Amniotic stem cell (primary cell): ENCODE measurements around the gene ZBTB8B.
"Not testable (repeated sequence)": the region's sequence is repeated elsewhere in the genome, so short reads cannot be mapped to it uniquely, and the experiment has no call there.

Source experiments
- DNase-seq: peaks from one replicate; lab custom pipeline; 2025; lab: John Stamatoyannopoulos, UW

ZBTB8B gene

GRCh38 chr1:32464716-32465577, at the start of gene ZBTB8B:
TSS of gene ZBTB8B (plus strand) at chr1:32465072. CDS start at chr1:32470625, 5,553 bp downstream.
- DNase-seq: no peak

GRCh38 chr1:32421775-32422174, 43.1 kb upstream of the ZBTB8B start:
- DNase-seq: no peak

GRCh38 chr1:32426489-32427255, 38.2 kb upstream of the ZBTB8B start:
- DNase-seq: no peak

- no peak for DNase-seq
Observed at GRCh38 chr1:32427264-32427963, 37.5 kb upstream of the ZBTB8B start.

GRCh38 chr1:32431736-32432400, 33.0 kb upstream of the ZBTB8B start:
- no peak for DNase-seq

- DNase-seq: no peak
Observed at GRCh38 chr1:32438136-32438535, 26.7 kb upstream of the ZBTB8B start.

GRCh38 chr1:32438777-32439176, 26.1 kb upstream of the ZBTB8B start:
- DNase-seq: not testable (repeated sequence)

GRCh38 chr1:32441467-32441866, 23.4 kb upstream of the ZBTB8B start:
- not testable (repeated sequence) for DNase-seq

GRCh38 chr1:32447469-32448185, 17.2 kb upstream of the ZBTB8B start:
- DNase-seq: peak; percentile 41

GRCh38 chr1:32448186-32448772, 16.6 kb upstream of the ZBTB8B start:
- not testable (repeated sequence) for DNase-seq

- no peak for DNase-seq
Observed at GRCh38 chr1:32448773-32449456, 16.0 kb upstream of the ZBTB8B start.

GRCh38 chr1:32449457-32449831, 15.4 kb upstream of the ZBTB8B start:
- not testable (repeated sequence) for DNase-seq

- no peak for DNase-seq
Observed at GRCh38 chr1:32454726-32455125, 10.1 kb upstream of the ZBTB8B start.

GRCh38 chr1:32455958-32456357, 8.9 kb upstream of the ZBTB8B start:
- no peak for DNase-seq

- not testable (repeated sequence) for DNase-seq
Observed at GRCh38 chr1:32458798-32459197, 6.1 kb upstream of the ZBTB8B start.

GRCh38 chr1:32462977-32463376, 1.9 kb upstream of the ZBTB8B start:
- DNase-seq: not testable (repeated sequence)

- no peak for DNase-seq
Observed at GRCh38 chr1:32464191-32464715, 619 bp upstream of the ZBTB8B start.

- no peak for DNase-seq
Observed at GRCh38 chr1:32465578-32465933, 684 bp downstream of the ZBTB8B start.

GRCh38 chr1:32466761-32467160, 1.9 kb downstream of the ZBTB8B start:
- DNase-seq: no peak

- DNase-seq: no peak
Observed at GRCh38 chr1:32468791-32469190, 3.9 kb downstream of the ZBTB8B start.
